ENCODE measurements around the gene CPEB2.
A peak's percentile ranks its signal among the peaks of the same experiment; 100 is the strongest.

CPEB2 gene

DNA sequence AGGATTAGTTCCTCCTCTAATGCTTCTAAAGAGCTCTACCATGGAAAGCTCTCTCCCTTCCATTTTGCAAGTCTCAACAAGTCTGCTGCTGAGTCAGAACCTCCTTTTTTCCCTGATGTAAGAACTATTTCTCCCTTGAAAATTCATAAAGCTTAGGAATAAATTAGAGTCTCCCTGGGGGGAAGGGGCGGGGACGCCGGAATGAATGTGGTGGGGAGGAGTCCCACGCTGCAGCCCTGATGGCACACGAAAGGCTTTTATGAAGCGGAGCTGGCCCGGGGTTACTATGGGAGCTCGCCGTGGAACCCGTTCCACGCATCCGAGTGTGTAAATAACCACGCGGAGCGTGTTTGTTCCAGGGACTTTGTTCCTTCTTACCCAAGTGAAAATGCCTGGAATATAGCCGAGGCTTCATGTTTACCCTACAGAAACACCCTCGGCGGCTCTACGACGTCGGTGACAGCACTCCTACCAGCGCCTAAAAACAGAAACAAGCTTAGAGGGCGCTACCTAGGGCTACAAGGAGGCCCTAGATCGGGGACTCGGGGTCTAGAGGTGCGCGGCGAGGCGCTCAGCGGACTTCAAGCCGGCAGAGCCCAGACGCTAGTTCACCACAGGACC, 923 bp upstream of the CPEB2 start:
- peak; percentile 86 for DNase-seq (ENCODE audit: low read depth)
- TF ChIP-seq, protein P1, sequence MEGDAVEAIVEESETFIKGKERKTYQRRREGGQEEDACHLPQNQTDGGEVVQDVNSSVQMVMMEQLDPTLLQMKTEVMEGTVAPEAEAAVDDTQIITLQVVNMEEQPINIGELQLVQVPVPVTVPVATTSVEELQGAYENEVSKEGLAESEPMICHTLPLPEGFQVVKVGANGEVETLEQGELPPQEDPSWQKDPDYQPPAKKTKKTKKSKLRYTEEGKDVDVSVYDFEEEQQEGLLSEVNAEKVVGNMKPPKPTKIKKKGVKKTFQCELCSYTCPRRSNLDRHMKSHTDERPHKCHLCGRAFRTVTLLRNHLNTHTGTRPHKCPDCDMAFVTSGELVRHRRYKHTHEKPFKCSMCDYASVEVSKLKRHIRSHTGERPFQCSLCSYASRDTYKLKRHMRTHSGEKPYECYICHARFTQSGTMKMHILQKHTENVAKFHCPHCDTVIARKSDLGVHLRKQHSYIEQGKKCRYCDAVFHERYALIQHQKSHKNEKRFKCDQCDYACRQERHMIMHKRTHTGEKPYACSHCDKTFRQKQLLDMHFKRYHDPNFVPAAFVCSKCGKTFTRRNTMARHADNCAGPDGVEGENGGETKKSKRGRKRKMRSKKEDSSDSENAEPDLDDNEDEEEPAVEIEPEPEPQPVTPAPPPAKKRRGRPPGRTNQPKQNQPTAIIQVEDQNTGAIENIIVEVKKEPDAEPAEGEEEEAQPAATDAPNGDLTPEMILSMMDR (IDR thresholded peaks at IDR 0.05; ENCODE audit: control insufficient read depth, insufficient read depth, low read depth, low read length, missing control alignments): no peak

GRCh38 chr4:15002659-15003400, 549 bp downstream of the CPEB2 start:
- TF ChIP-seq, protein P1 (IDR thresholded peaks at IDR 0.05; ENCODE audit: control insufficient read depth, insufficient read depth, low read depth, low read length, missing control alignments): no peak
- DNase-seq (ENCODE audit: low read depth): no peak
- H3K4me3 ChIP-seq (ENCODE audit: control insufficient read depth, low read depth, low read length): peak overlapping the region; percentile 86

More for the DNA sequence above, 923 bp upstream of the CPEB2 start:
- peak overlapping the region; percentile 86 for H3K4me3 ChIP-seq (ENCODE audit: control insufficient read depth, low read depth, low read length)

DNA sequence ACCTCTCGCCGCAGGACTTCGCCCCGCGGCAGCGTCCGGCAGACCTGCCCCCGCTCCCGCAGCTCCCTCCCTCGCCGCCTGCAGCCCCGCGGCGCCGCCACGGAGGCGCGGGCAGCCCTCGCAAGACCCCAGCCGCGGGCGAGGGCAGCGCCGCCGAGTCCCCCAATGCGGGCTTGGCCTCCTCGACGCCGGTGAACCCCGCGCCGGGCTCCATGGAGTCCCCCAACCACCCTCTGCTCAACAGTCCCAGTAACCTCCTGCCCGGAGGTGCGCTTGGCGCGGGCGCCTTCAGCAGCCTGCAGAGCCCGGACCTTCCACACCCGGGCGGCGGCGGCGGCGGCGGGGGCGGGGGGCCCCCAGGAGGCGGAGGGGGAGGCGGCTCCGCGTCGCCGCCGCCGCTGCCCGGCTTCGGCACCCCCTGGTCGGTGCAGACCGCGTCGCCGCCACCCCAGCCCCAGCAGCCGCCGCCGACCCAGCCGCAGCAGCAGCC, 1.2 kb downstream of the CPEB2 start:
- peak overlapping the region; percentile 86 for H3K4me3 ChIP-seq (ENCODE audit: control insufficient read depth, low read depth, low read length)
- no peak for DNase-seq (ENCODE audit: low read depth)
- TF ChIP-seq, protein P1 (IDR thresholded peaks at IDR 0.05; ENCODE audit: control insufficient read depth, insufficient read depth, low read depth, low read length, missing control alignments): no peak

DNA sequence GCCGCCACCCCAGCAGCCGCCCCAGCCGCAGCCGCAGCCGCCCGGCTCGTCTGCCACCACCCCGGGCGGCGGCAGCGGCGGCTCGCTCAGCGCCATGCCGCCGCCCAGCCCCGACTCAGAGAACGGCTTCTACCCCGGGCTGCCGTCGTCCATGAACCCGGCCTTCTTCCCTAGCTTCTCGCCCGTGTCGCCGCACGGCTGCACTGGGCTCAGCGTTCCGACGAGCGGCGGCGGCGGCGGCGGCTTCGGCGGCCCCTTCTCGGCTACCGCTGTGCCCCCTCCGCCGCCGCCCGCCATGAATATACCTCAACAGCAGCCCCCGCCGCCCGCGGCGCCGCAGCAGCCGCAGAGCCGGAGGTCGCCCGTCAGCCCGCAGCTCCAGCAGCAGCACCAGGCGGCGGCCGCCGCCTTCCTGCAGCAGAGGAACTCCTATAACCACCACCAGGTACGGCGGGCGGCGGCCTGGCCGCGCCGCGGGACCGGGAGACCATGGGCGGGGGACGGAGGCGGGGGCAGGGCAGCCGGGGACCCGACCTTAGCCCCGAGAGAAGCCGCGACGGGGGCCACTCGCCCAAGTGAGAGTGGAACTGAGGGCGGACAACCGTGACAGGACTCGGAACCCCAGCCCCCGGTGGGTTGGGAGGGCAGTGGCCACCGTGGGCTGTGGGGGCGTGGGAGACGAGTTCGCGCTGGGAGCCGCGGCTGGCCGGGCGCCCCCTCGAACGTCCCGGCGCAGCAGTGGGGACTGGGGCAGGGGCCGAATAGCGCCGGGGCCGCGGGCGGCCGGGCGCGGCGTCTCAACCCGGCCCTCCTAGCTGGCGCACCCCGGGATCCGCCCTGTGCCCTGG, 1.8 kb downstream of the CPEB2 start:
- TF ChIP-seq, protein P1 (IDR thresholded peaks at IDR 0.05; ENCODE audit: control insufficient read depth, insufficient read depth, low read depth, low read length, missing control alignments): no peak
- DNase-seq (ENCODE audit: low read depth): no peak
- H3K4me3 ChIP-seq (ENCODE audit: control insufficient read depth, low read depth, low read length): peak overlapping the region; percentile 86

GRCh38 chr4:15004739-15005301, 2.5 kb downstream of the CPEB2 start:
- DNase-seq (ENCODE audit: low read depth): no peak
- H3K4me3 ChIP-seq (ENCODE audit: control insufficient read depth, low read depth, low read length): peak overlapping the region; percentile 86
- TF ChIP-seq, protein P1 (IDR thresholded peaks at IDR 0.05; ENCODE audit: control insufficient read depth, insufficient read depth, low read depth, low read length, missing control alignments): no peak

DNA sequence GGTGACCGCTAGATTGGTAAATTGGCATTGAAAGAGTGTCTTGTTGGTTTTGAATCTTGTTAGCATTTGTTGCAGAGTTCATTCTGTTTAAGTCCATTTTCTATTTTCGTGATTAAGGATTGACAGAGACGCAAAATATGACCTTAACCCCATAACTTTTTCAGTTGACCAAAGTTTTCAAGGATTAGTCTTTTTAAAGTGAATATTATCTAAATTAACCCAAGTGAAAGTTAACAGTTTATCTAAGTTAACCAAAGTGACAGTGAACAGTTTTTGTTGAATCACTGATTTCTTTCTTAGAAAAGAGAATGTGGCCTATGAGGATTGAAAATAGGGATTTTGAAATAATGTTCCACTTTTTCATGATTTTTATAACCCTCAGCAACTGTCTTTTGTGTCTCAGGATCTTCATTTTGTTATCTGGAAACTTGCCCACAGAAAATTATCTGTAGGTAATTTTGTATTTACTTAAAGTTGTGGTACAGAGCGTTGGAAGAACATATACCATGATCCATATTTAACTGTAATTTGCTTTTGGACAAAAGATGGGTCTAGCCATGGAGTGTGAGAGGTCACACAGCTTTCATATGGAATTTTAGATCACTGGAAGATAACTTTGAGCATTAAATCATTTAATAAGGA, 3.3 kb downstream of the CPEB2 start:
- TF ChIP-seq, protein P1 (IDR thresholded peaks at IDR 0.05; ENCODE audit: control insufficient read depth, insufficient read depth, low read depth, low read length, missing control alignments): no peak
- DNase-seq (ENCODE audit: low read depth): no peak
- H3K4me3 ChIP-seq (ENCODE audit: control insufficient read depth, low read depth, low read length): peak overlapping the region; percentile 86

Data from AG09309 (cell line).